UCSD-AML1 (cell line): ENCODE measurements around the gene IGHMBP2.

Experiments used
- DNase-seq: peaks from one replicate; lab custom pipeline; 2025; ENCODE audit not compliant: unreplicated experiment; lab: John Stamatoyannopoulos, UW

The IGHMBP2 gene

DNA sequence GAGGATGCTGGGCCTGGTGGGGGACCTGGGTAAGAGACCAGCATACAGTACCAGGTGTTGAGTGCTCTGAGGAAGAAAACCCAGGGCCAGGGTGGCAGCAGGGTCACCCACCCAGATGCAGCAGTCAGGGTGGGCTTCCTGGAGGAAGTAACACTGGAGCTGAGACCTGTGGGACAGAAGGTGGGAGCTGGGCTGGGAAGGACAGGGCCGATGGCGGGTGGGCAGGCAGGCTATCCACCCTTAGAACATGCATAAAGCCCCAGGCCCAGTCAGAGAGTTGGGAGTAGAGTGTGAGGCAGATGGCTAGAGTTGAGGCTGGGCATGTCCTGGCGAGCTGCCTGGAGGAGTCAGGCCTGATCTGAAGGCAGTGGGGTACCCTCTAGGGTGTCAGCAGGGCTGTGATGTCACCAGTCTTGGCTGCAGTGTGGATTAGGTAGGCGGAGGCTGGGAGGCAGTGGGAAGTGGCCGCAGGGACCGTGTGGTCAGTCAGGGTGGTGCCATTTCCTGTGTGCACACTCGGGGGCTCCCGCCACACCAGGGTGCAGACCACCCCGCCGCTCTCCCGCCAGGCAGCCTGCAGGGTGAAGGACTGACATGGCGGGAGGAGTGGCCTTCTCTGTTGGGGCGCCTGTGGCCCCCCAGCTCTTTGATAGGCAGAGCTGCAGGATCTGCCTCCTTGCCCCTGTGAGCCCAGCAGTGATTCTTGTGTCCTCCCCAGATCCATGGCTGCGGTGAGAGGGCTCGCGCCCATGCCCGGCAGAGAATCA is 35.3 kb downstream of the IGHMBP2 start:
- no peak for DNase-seq

DNA sequence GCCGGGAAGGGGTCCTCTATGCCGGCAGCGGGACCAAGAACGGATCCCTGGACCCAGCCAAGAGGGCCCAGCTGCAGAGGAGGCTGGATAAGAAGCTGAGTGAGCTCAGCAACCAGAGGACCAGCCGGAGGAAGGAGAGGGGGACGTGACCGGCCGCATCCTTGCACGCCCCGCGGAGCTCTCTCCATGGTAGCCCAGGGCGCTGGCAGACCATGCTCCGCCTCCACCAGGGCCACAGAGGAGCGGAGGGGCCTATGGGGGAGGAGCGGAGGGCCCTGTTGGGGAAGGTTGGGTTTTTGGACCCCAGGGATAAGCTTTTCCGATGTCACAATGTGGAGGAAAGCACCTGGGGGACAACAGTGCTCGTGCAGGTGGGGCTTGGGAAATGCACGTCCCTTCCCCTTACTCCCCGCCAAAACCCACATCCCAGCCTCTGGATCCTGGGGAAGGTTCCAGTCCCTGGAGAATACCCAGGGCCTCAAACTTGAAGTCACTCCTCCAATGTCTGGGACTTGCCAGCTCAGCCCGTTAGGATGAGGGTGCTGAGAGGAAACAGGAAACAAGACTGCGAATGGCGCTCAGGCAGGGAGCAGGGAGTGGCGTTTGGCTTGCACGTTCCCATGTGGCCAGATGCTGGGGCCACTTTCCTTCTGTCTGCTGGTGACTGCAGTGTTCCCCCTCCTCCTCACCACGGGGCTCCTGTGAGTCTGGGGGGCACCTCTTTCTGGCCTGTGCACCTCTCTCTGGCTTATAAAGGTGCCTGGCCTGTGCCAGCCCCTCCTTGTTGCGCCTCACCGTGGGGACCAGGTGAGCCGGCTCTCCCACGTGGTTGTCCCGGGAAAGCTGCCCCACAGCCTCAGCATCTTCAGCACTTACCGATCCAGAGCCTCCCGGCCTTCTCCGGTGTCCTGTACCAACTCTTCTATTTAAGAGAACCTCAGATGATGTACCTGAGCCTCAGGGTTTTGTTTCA is 36.2 kb downstream of the IGHMBP2 start:
- DNase-seq, result peak; percentile 27

DNA sequence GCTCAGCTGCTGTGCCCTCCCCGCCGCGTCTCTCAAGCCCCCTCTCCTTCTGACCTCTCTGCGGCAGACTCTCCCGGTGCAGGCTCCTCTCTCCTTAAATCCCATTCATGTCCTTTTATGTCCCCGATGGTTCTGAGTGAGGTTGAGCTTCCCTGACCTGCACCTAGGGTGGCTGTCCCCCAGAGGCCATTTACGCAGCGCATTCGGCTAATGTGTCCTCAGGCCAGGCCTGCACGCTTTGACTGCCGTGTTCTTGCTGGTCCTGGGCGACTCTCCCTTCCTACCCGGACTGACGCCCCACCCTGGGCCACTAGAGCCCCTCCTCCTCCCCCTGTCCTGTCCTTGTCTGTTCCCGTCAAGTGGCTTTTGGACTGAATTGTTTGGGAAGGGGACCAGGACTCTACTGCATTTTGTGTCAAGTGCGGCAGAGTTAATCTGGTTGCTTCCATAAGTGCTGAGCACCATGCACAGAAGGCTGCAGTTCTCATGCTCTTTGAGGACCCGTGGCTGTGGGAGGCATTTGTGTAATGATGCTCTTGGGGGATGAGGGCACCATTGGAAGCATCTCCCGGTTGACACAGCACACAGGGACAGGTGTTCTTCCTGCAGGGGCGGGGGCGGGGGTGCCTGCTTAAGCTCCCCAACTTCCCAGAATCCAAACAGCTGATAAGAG is 37.1 kb downstream of the IGHMBP2 start:
- DNase-seq, result no peak

- no peak for DNase-seq
Measured at GRCh38 chr11:68941324-68942094, 37.8 kb downstream of the IGHMBP2 start.

DNA sequence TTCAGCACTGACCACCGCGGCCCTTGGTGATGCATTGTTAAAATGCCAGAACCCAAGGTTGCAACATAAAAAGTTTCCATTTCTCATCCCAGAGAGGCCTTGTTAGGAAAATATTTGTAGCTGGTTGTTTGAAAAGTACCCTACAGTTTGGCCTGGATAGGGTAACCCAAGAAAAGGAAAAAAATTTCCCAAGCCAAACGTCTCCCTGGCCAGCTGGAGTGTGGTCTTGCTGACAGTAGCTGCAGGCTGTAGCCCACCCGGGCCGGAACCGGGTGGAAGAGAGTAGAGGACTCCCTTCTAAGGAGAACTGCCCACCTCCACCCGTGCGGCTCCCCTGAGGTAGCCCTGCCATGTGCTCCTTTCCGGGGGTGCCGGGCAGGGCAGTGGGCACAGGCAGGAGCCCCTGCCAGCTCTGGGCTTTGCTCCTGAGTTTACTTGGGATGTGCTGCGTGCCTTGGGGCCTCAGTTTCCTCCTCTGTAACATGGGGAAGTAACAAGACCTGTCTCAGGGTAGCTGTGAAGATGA is 38.5 kb downstream of the IGHMBP2 start:
- DNase-seq, result no peak

DNA sequence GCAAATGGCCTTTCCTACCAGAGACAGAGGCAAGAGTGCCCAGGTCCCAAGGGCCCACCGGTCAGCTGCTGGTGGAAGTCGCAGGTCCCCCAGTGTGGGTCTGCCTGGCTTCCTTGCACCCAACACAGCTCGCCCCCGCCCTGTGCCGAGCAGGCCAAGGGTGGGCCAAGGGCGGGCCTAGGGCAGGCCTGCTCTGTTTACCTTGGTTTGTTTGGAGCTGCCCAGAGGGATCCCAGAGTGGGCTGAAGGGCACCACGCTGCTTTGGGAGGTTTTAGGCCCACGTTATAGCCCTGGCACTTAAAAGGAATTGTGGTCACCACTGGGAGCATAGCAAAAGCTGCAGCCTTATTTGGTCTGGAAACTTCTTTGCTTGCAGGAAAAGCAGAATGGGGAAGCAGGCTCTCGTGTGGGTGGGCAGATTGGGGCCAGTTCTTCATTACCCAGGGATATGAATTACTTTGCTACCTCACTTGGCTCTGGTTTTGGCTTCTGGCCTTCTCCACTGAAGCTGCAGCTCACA is 39.1 kb downstream of the IGHMBP2 start:
- DNase-seq, result peak; percentile 50

DNA sequence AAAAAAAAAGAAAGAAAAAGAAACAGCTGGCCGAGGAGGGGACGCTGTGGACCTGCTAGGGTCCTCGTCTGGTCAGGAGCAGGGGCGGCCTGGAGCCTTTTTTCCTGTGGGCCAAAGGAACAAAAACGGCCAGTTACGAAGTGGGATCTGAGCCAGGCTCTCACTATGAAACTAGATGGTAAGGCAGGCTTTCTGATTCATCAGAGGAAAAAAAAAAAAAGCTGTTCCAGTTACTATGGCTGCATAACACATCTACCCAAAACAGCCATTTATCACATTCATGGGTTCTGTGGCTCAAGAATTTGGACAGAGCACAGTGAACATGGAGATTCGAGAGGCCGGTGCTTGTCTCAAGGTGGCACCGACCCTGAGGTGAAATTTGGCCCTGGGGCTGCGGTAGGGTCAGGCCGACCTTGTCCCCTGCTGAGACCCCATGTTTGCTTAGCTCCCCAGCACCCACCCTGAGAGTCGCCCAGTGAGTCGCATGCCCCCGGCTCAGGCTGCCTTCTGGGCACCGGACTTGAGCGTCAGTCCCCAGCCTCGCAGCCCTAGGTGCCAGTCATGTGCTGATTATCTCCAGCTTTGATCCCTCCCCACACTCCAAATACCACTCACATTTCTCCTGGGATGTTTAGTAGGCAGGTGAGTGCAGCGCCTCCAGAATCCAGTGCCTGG is 42.9 kb downstream of the IGHMBP2 start:
- DNase-seq, result no peak

GRCh38 chr11:68947151-68947550 is 43.5 kb downstream of the IGHMBP2 start:
- DNase-seq, result no peak

DNA sequence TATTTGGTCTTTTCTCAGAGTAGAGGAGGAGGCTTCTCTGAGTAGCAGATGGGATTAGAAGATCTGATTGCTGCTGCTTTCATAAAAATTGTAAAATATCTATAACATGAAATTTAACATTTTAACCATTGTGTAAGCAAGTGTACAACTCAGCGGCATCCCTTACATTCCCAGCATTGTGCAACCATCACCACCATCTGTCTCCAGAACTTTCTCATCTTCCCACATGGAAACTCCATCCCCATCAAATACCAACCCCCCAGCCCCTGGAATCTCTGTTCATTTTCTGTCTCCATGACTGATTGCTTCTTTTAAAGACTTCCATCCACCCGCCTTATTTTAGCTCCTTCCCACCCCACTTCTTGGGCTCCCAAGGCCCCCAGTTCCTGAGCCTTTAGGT is 44.8 kb downstream of the IGHMBP2 start:
- no peak for DNase-seq

DNA sequence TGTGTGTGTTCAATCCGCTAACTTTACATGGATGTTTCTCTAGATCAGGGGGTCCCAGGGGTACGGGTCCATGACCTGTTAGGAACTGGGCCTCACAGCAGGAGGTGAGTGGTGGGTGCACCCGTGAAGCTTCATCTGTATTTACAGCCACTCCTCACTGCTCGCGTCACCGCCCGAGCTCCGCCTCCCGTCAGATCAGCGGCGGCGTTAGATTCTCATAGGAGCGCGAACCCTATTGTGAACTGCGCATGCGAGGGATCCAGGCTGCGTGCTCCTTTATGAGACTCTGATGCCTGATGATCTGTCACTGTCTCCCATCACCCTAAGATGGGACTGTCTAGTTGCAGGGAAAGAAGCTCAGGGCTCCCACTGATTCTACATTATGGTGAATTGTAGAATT is 45.2 kb downstream of the IGHMBP2 start:
- no peak for DNase-seq

- DNase-seq, result no peak
Measured at GRCh38 chr11:68950270-68950669, 46.6 kb downstream of the IGHMBP2 start.

DNA sequence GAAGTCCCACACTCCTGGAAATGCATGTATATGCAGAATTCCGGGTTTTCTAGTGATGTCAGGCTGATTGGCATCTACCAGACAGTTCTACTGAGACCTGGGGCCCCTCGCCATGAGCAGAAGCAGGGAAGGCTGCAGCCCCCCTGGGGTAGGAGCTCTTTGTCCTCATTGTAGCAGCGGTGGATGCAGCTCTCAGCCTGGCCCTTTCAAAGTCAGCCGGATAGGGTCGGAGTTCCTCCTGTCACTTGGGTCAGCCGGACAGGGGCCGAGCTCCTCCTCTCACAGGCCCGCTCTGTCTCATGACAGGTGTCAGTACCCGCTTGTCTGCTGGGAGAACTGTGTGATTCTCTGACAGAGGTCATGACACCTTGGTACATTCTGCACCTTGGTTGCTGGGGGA is 47.1 kb downstream of the IGHMBP2 start:
- DNase-seq, result no peak

- DNase-seq, result peak; percentile 60
Measured at GRCh38 chr11:68954836-68955606, 51.3 kb downstream of the IGHMBP2 start.

GRCh38 chr11:68955607-68955958 is 51.9 kb downstream of the IGHMBP2 start:
- DNase-seq, result no peak

GRCh38 chr11:68956142-68956541 is 52.5 kb downstream of the IGHMBP2 start:
- peak; percentile 41 for DNase-seq

GRCh38 chr11:68956547-68957254 is 53.0 kb downstream of the IGHMBP2 start:
- no peak for DNase-seq

DNA sequence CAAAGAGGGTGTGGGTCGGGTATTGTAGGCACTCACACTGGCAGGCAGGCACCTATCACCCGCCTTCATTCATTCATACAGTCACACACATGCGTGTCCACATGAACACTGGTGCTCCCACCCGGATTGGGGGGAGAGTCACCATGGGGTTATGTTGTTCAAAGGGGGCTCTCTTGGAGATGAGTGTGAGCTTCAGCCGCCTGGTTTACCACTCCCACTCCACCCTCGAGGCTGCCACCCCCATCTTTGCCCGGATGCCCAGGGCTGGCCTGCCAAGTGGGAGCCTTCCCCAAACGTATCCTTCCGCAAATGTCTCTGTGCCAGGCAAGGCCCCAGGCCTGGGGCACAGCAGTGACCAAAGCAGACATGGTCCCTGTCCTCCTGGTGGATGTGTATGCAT is 54.5 kb downstream of the IGHMBP2 start:
- DNase-seq, result no peak
